HG03108 (cell line): ENCODE data around the gene LIPE.

ENCODE experiments used
- ATAC-seq: cut with Tn5 transposase; IDR thresholded peaks from one replicate; pipeline ENCODE4 v1.9.1; 2021; ENCODE audit warnings: moderate library complexity; ENCODE audit not compliant: unreplicated experiment

Gene LIPE

DNA sequence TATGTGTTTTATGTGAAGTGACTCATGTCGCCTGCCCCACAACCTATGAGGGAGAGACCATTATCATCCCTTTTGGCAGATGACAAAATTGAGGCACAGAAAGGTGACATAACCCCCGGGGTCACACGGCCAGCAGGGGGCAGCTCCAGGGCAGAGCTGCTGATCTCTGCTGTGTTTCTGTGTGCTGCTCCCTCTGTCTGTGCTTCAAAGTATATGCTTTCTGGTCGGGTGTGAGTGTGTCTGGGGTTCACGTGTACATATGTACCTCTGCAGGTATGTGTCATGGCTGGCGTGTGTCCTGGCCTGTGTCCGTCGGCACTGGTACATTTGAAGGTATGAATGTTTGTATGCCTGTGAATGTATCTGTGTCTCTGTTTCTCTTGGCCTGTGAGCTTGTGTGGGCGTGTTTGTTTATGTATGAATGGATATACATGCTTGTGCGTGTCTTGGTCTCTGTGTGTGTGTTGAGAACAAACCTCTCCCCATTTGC is 7.1 kb downstream of the LIPE start:
- ATAC-seq = no peak

DNA sequence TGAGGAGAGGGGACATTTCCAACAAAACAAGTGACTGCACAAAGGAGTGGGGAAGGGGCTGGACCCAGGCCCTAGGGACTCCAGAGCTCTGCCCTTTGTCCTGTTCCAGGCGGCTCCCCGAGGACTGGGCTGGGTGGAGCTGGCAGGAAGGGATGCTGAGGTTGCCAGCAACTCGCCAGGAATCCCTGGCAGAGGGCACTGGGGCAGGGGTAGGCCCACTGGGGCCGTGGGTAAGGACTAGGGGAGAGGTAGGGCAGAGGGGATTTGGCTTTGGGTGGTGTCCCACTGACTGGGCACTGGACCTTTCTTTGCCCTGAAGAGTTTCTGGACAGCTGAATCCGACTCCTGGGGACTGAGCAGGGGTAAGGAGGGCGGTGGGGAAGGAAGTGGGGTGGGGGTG is 7.9 kb downstream of the LIPE start:
- no peak for ATAC-seq

- ATAC-seq = no peak
These were observed 14.5 kb downstream of the LIPE start for GRCh38 chr19:42412661-42413076.

DNA sequence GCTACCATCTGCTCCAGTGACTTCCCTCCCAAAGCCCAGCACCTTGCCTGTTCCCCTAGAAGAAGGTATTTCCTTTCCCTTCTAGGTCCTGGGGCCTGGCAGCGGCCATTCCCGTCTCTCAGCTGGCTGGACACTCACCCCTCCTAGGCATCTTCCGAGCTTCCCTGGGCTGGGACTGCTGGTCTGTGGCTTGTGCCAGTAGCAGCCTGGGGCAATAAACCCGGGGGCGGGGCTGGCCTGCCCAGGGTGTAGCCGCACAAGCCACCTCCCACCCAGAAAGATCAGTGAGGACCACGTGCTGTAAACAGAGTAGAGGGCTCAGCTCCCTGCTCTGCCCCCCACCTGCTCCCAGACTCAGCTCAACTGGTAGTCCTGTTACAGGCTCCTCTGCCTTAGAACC is 15.0 kb downstream of the LIPE start:
- no peak for ATAC-seq

DNA sequence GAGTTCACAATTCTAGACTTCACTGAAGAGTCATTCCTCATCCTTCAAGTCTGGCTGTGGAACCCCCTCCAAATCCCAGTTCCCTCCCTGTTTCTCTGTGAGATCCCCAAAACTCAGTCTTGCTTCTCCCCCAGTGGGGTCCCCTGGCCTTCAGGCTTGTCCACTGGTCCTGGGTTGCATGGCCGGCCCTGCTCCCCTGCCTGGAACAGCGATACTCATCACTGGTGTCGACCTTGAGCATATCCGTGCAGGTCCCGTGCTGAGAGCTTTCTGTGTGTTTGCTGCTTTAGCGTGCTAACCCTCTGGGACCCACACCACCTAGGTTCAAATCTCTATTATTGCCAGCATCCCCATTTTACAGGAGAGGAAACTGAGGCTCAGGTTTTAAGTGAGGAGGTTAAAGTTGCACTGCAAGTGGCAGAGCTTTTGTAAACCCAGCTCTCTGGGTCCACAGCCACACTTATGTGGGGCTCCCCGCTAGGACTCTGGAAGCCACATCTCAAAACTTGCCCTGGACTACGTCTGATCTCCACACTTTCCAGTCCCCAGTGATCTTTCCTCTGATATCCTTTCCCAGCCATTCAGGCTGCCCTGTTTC is 15.5 kb downstream of the LIPE start:
- ATAC-seq = no peak

GRCh38 chr19:42410371-42410770 is 16.8 kb downstream of the LIPE start:
- ATAC-seq = no peak

- ATAC-seq = no peak
These were observed 17.7 kb downstream of the LIPE start for GRCh38 chr19:42409477-42409876.

DNA sequence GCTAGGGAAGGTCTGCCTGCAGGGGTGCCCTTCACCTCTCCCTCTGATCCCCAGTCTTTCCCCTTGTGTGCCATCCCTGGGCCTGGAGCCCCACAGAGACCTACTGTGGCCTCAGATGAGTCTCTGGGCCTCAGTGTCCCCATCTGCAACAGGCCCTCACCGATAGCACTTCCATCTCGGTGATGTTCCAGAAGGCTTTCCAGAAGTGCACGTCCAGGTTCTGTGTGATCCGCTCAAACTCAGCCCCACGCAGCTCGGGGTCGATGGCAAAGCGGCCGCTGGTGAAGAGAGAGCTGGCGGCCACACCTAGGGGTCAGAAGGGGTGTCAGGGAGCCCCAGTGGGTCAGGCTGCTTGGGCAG is 19.4 kb downstream of the LIPE start:
- ATAC-seq = no peak

DNA sequence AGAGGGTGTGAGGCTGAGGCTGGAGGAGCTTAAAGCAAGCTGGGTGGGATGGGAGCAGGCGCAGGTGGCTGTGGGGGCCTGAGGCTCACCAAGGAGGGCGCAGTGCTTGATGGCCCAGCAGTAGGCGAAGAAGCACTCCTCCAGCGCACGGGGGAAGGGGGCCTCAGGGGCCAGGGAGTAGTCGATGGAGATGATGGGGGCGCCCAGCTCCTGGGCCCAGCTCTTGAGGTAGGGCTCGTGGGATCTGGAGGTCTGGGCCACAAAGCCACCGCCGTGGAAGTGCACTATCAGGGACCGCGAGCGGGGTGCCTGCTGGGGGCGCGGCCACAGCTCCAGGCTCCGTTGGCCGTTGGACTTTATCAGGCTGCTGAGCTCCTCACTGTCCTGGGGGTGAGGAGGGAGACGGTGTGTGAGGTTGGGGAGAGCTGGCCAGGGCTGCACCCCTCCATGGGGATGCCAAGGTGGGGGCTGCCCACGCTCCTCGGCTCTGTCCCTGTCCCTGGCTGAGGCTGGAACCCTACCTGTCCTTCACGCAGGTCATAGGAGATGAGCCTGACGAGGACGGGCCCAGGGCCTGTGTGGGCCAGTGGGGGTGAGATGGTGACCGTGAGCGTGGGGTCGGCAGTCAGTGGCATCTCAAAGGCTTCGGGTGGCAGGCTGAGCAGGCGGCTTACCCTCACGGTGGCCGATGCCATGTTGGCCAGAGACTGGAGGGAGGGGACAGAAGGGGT is 19.9 kb downstream of the LIPE start:
- ATAC-seq = no peak

DNA sequence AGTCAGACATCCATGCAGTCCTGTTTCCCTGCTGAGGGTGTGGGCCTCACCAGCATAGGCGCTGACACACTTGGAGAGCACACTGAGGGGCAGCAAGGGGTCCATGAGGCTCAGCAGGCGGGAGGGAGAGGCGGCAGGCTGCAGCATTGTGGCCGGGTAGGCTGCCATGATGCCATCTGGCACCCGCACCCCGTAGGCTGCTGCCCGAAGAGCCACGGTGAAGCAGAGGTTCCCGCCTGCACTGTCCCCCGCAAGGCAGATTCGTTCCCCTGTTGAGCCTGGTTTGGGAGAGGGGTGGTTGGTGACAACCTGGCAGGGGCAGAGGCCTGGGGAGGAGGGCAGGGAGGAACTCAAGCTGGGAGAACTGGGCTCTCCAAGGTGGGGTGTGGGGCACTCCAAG is 21.1 kb downstream of the LIPE start:
- no peak for ATAC-seq

GRCh38 chr19:42403586-42403985 is 23.6 kb downstream of the LIPE start:
- ATAC-seq = no peak

DNA sequence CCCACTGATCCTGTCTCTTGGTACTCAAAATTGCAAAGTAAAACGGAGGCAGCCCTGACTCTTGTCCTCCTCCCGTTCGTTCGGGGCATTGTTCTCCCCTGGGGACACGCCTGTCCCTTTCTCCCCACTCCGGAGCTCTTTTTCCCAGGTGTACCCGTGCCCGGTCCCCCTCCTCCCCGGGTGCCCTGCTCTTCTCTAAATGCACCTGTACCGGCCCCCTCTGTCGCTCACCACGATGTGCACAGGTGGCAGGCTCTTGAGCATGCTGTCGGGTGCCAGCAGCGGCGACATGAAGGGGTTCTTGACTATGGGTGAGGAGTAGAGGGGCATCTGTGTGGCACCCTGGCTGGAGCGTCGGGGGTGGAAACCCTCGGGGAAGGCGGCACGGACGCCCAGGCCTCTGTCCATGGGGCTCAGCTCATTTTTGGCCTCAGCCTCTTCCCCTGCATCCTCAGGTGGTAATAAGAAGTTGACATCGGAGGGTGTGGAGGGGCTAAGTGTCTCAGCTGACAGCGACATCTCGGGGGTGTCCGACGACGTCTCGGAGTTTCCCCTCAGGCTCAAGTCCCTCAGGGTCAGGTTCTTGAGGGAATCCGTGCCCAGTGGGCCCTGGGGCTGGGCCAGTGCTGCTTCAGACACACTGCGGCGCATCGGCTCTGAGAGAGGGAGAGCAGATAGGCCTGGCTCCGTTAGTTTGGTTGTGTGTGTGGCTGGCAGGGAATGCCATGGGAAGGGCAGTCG is 24.6 kb downstream of the LIPE start:
- ATAC-seq = no peak

GRCh38 chr19:42401365-42402303 is 25.6 kb downstream of the LIPE start:
- no peak for ATAC-seq

DNA sequence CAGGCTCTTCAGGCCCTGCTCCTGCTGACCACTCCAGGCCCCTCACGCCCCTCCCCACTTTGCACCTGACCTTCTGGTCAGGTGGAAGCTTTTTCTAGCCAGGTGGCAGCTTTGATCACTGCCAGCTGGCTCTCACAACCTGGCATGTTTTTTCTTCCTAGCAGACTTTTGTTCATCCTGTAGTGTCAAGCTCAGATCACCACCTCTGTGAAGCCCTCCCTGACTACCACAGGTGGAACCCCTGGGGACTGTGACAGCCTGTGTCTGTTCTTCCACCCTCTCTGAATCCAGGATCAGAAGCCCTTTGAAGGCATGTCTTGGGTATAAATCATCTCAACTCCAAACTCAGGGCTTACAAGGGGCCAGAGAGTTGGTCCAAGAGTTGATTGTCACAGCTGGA is 26.8 kb downstream of the LIPE start:
- no peak for ATAC-seq

- no peak for ATAC-seq
These were observed 29.7 kb downstream of the LIPE start for GRCh38 chr19:42397263-42398166.

GRCh38 chr19:42396381-42397262 is 30.6 kb downstream of the LIPE start:
- ATAC-seq = peak; percentile 98

DNA sequence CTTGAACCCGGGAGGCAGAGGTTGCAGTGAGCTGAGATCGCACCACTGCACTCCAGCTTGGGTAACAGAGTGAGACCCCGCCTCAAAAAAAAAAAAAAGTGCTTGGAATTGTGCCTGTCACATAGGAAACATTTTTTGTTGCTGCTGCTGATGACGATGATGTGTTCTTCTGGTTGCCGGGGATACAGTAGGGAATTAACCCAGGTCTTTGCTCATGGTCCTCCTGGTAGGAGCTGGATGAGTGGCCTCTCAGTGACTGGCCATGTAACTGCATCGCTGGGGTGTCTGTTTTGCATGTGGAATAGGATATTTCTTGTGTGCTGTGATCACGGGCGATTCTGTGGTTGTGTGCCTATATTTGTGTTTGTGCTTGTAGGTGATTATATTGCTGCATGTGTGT is 32.4 kb downstream of the LIPE start:
- no peak for ATAC-seq

- no peak for ATAC-seq
These were observed 35.0 kb downstream of the LIPE start for GRCh38 chr19:42392165-42392564.

- ATAC-seq = no peak
These were observed 37.3 kb downstream of the LIPE start, which contains the start of gene CNFN for GRCh38 chr19:42389899-42390298. CNFN (minus strand) TSS chr19:42390297; CDS start chr19:42389037, 1,260 bp downstream.
